PFSK-1 (cell line): Measurements from ENCODE around the gene RAD51.

ENCODE experiments used
- FOXP2 ChIP-seq: optimal IDR thresholded peaks from 2 replicates; pipeline ENCODE3; 2011; ENCODE audit warnings: borderline replicate concordance, control low read depth, inconsistent platforms; ENCODE audit not compliant: insufficient read depth; ENCODE audit errors: extremely low read length, extremely low read depth
- POLR2AphosphoS5 ChIP-seq: IDR thresholded peaks from 2 replicates; pipeline ENCODE4 v1.6.1; 2012; ENCODE audit warnings: low read depth, mild to moderate bottlenecking, control low read depth, low read length, moderate library complexity
- SIN3A ChIP-seq: IDR thresholded peaks from 2 replicates; pipeline ENCODE4 v1.6.1; 2012; ENCODE audit warnings: mild to moderate bottlenecking, low read length, moderate library complexity, borderline replicate concordance; ENCODE audit not compliant: insufficient read depth
- TAF1 ChIP-seq: IDR thresholded peaks from 2 replicates; pipeline ENCODE4 v1.6.1; 2012; ENCODE audit warnings: low read length, control low read depth, borderline replicate concordance; ENCODE audit not compliant: insufficient read depth
- TF ChIP-seq, protein P1 (sequence below), 2 experiments: IDR thresholded peaks; 2 replicates each; pipeline versions ENCODE4 v1.6.1 to v1.8.0; 2011 to 2012; ENCODE audit warnings: low read depth in 2 of 2, low read length in 2 of 2, control low read depth in 1 of 2, inconsistent platforms in 1 of 2, mild to moderate bottlenecking in 1 of 2, moderate library complexity in 1 of 2; ENCODE audit not compliant: insufficient read depth in 1 of 2

Gene RAD51

DNA sequence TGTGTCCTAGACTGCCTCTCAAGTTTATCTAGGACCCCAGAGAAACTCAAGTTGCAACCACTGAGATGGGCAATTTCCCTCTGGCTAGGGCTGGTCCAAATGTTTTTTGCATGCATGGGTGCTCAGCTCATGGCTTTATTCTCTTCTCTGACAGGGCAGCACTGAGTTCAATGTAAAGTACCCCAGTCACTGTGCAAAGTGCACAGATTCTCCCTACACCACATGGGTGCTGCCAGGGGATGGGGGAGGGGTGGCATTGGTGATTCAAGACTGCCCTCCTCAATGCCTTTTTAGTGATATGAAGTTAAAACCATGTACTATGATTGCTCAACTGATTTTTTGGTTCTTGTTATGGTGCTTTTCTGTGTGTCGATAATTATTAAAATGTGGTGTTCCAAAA is 14.8 kb upstream of the RAD51 start:
- TF ChIP-seq POLR2AphosphoS5 = no peak
- no peak for TF ChIP-seq TAF1
- TF ChIP-seq, protein P1, sequence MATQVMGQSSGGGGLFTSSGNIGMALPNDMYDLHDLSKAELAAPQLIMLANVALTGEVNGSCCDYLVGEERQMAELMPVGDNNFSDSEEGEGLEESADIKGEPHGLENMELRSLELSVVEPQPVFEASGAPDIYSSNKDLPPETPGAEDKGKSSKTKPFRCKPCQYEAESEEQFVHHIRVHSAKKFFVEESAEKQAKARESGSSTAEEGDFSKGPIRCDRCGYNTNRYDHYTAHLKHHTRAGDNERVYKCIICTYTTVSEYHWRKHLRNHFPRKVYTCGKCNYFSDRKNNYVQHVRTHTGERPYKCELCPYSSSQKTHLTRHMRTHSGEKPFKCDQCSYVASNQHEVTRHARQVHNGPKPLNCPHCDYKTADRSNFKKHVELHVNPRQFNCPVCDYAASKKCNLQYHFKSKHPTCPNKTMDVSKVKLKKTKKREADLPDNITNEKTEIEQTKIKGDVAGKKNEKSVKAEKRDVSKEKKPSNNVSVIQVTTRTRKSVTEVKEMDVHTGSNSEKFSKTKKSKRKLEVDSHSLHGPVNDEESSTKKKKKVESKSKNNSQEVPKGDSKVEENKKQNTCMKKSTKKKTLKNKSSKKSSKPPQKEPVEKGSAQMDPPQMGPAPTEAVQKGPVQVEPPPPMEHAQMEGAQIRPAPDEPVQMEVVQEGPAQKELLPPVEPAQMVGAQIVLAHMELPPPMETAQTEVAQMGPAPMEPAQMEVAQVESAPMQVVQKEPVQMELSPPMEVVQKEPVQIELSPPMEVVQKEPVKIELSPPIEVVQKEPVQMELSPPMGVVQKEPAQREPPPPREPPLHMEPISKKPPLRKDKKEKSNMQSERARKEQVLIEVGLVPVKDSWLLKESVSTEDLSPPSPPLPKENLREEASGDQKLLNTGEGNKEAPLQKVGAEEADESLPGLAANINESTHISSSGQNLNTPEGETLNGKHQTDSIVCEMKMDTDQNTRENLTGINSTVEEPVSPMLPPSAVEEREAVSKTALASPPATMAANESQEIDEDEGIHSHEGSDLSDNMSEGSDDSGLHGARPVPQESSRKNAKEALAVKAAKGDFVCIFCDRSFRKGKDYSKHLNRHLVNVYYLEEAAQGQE (IDR thresholded peaks at IDR 0.05; ENCODE audit: insufficient read depth in 1 of 2, low read depth in 2 of 2, low read length in 2 of 2) = no peak
- TF ChIP-seq FOXP2 = no peak
- TF ChIP-seq SIN3A = no peak

DNA sequence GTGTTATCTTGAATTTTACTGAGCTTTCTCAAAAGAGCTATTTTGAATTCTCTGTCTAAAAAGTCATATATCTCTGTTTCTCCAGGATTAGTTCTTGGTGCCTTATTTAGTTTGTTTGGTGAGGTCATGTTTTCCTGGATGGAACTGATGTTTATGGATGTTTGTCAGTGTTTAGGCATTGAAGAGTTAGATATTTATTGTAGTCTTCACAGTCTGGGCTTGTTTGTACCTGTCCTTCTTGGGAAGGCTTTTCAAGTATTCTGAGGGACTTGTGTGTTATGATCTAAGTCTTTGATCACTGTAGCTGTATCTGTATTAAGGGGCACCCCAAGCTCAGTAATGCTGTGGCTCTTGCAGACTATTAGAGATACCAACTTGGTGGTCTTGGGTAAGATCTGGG is 10.6 kb upstream of the RAD51 start:
- TF ChIP-seq FOXP2 (no peak), POLR2AphosphoS5 (no peak), TAF1 (no peak), SIN3A (no peak)
- TF ChIP-seq, protein P1 (IDR thresholded peaks at IDR 0.05; ENCODE audit: insufficient read depth in 1 of 2, low read depth in 2 of 2, low read length in 2 of 2) = no peak

DNA sequence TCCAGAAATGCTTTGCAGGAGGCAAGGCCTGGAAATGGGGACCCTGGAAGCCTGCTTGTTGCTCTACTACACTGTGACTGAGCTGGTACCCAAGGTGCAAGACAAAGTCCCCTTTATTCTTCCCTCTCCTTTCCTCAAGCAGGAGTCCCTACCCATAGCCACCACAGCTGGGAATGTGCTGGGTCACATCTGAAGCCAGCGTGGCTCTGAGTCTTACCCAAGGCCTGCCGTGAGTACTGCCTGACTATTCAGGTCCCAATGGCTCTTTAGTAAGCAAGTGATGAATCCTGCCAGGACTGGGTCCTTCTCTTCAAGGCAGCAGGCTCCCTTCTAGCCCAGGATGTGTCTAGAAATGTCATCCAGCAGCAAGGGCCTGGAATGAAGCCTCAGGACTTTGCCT is 9.6 kb upstream of the RAD51 start:
- TF ChIP-seq, protein P1 (IDR thresholded peaks at IDR 0.05; ENCODE audit: insufficient read depth in 1 of 2, low read depth in 2 of 2, low read length in 2 of 2) = no peak
- TF ChIP-seq FOXP2 (no peak), TAF1 (no peak), SIN3A (no peak), POLR2AphosphoS5 (no peak)

DNA sequence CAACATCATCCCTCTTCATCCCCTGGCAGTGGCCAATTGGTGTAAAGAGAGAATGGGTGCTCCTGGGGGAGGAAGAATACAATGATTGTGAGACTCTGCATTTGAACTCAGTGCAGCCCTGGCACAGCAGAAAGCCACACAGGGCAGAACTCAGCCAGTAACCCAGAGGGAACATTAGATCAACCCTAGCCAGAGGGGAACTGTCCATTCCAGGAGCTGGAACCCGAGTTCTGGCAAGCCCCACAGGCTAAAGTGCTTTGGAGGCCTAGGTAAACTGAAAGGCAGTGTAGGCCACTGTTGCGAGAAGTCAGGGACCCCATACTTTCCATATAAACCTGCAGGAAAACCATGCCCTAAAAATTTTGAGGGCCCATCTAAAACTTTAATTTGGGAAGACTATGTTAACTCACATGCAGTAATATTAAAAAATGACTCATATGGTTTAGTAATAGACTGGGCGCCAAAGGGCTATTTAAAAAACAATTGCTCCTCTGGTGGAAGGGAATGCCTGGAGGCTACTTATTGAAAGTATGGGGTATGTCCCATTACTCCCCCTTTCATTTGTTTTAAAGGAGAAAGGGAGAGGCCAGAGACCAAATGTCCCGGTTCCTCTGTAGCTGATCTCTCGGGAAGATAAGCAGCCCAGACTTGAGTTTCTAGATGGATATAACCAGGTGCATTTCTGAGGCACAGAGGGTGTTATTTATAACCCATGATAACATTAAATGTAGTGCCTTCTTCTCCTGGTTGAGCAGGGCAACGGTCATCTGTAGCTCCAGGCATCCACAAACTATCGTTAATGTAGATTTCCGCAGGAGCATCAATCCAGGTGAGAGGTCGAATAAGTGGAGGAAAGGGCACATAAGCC is 5.8 kb upstream of the RAD51 start:
- TF ChIP-seq FOXP2 (no peak), POLR2AphosphoS5 (no peak), SIN3A (no peak), TAF1 (no peak)
- TF ChIP-seq, protein P1 (IDR thresholded peaks at IDR 0.05; ENCODE audit: insufficient read depth in 1 of 2, low read depth in 2 of 2, low read length in 2 of 2) = no peak

DNA sequence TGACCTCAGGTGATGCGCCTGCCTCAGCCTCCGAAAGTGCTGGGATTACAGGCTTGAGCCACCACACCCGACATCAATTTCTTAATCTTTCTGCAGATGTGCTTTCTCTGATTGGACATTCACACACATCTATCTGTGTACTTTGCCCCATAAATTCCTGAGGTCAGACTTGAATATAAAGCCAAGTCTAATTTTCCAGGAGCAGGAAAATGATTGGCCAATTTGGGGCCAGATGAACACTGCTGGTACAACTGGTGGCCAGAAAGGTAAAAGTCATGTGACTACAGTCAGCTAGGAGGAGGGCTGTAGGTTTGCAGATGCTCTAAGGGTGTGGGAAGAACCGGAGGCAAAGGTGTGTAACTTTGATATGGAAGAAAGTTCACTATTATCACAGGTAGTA is 3.2 kb upstream of the RAD51 start:
- TF ChIP-seq SIN3A (no peak), POLR2AphosphoS5 (no peak), FOXP2 (no peak), TAF1 (no peak)
- TF ChIP-seq, protein P1 (IDR thresholded peaks at IDR 0.05; ENCODE audit: insufficient read depth in 1 of 2, low read depth in 2 of 2, low read length in 2 of 2) = no peak
